ENCODE data around the gene PPIL4.
A peak's percentile ranks its signal among the peaks of the same experiment; 100 is the strongest.
"Not testable (repeated sequence)": the region's sequence is repeated elsewhere in the genome, so short reads cannot be mapped to it uniquely, and the experiment has no call there.

PPIL4 gene

GRCh38 chr6:149482545-149483333, 63.1 kb downstream of the PPIL4 start:
- DNase-seq: peak; percentile 53

GRCh38 chr6:149480502-149481280, 65.2 kb downstream of the PPIL4 start:
- peak; percentile 65 for DNase-seq

GRCh38 chr6:149478631-149479314, 67.1 kb downstream of the PPIL4 start:
- DNase-seq: no peak

- no peak for DNase-seq
Measured at GRCh38 chr6:149477544-149477943, 68.3 kb downstream of the PPIL4 start.

- DNase-seq: no peak
Measured at GRCh38 chr6:149476789-149477455, 68.9 kb downstream of the PPIL4 start.

- peak; percentile 22 for DNase-seq
Measured at GRCh38 chr6:149474108-149474935, 71.5 kb downstream of the PPIL4 start.

- DNase-seq: no peak
Measured at GRCh38 chr6:149473080-149474052, 72.5 kb downstream of the PPIL4 start.

- DNase-seq: no peak
Measured at GRCh38 chr6:149472241-149472640, 73.6 kb downstream of the PPIL4 start.

- no peak for DNase-seq
Measured at GRCh38 chr6:149471801-149472200, 74.0 kb downstream of the PPIL4 start.

- no peak for DNase-seq
Measured at GRCh38 chr6:149470948-149471347, 74.9 kb downstream of the PPIL4 start.

- DNase-seq: no peak
Measured at GRCh38 chr6:149468179-149468578, 77.7 kb downstream of the PPIL4 start.

GRCh38 chr6:149467265-149467664, 78.6 kb downstream of the PPIL4 start:
- no peak for DNase-seq

- DNase-seq: no peak
Measured at GRCh38 chr6:149464411-149464810, 81.4 kb downstream of the PPIL4 start.

- DNase-seq: no peak
Measured at GRCh38 chr6:149463781-149464180, 82.1 kb downstream of the PPIL4 start.

- DNase-seq: not testable (repeated sequence)
Measured at GRCh38 chr6:149462712-149463111, 83.1 kb downstream of the PPIL4 start.

GRCh38 chr6:149461670-149462069, 84.2 kb downstream of the PPIL4 start:
- DNase-seq: no peak

- not testable (repeated sequence) for DNase-seq
Measured at GRCh38 chr6:149460249-149460648, 85.6 kb downstream of the PPIL4 start.

- DNase-seq: peak; percentile 8
Measured at GRCh38 chr6:149459761-149460160, 86.1 kb downstream of the PPIL4 start.

- DNase-seq: no peak
Measured at GRCh38 chr6:149458806-149459205, 87.0 kb downstream of the PPIL4 start.

GRCh38 chr6:149458196-149458595, 87.6 kb downstream of the PPIL4 start:
- DNase-seq: peak; percentile 11

Measured in activated T-cell treated with anti-CD3 and anti-CD28 coated beads, Interleukin-2, amount 50 U/mL, for 1 hour (primary cell).